ENCODE data around the gene BMPR1B.
"Not testable (repeated sequence)": the region's sequence is repeated elsewhere in the genome, so short reads cannot be mapped to it uniquely, and the experiment has no call there.

BMPR1B gene

GRCh38 chr4:94806376-94806775, 48.6 kb downstream of the BMPR1B start:
- H3K9me3 ChIP-seq (ENCODE audit: control insufficient read depth in 1 of 2, low read length in 2 of 2), result no peaks in the 10 kb centered on the region
- H3K4me1 ChIP-seq (ENCODE audit: control insufficient read depth in 1 of 2, insufficient read depth in 2 of 2, low read length in 2 of 2), result no peaks in the 10 kb centered on the region
- H3K27ac ChIP-seq (ENCODE audit: low read length), result no peak overlapping the region
- no peaks in the 10 kb centered on the region for H3K27me3 ChIP-seq (ENCODE audit: low read depth, low read length)
- no peaks in the 10 kb centered on the region for H3K36me3 ChIP-seq (ENCODE audit: control insufficient read depth in 1 of 2, insufficient read depth in 2 of 2, low read length in 2 of 2)
- no peak overlapping the region for H3K4me3 ChIP-seq (ENCODE audit: low read depth in 1 of 2, low read length in 2 of 2)

- no peaks in the 10 kb centered on the region for H3K4me1 ChIP-seq (ENCODE audit: control insufficient read depth in 1 of 2, insufficient read depth in 2 of 2, low read length in 2 of 2)
- no peaks in the 10 kb centered on the region for H3K9me3 ChIP-seq (ENCODE audit: control insufficient read depth in 1 of 2, low read length in 2 of 2)
- no peaks in the 10 kb centered on the region for H3K36me3 ChIP-seq (ENCODE audit: control insufficient read depth in 1 of 2, insufficient read depth in 2 of 2, low read length in 2 of 2)
- no peaks in the 10 kb centered on the region for H3K27me3 ChIP-seq (ENCODE audit: low read depth, low read length)
- no peak overlapping the region for H3K4me3 ChIP-seq (ENCODE audit: low read depth in 1 of 2, low read length in 2 of 2)
- no peak overlapping the region for H3K27ac ChIP-seq (ENCODE audit: low read length)
Measured at GRCh38 chr4:94811643-94812042, 53.9 kb downstream of the BMPR1B start.

GRCh38 chr4:94813221-94813620, 55.5 kb downstream of the BMPR1B start:
- no peaks in the 10 kb centered on the region for H3K27me3 ChIP-seq (ENCODE audit: low read depth, low read length)
- no peak overlapping the region for H3K4me3 ChIP-seq (ENCODE audit: low read depth in 1 of 2, low read length in 2 of 2)

GRCh38 chr4:94814237-94814636, 56.5 kb downstream of the BMPR1B start:
- no peak overlapping the region for H3K4me3 ChIP-seq (ENCODE audit: low read depth in 1 of 2, low read length in 2 of 2)
- H3K9me3 ChIP-seq (ENCODE audit: control insufficient read depth in 1 of 2, low read length in 2 of 2), result no peaks in the 10 kb centered on the region
- H3K27ac ChIP-seq (ENCODE audit: low read length), result no peak overlapping the region
- no peaks in the 10 kb centered on the region for H3K4me1 ChIP-seq (ENCODE audit: control insufficient read depth in 1 of 2, insufficient read depth in 2 of 2, low read length in 2 of 2)
- no peaks in the 10 kb centered on the region for H3K36me3 ChIP-seq (ENCODE audit: control insufficient read depth in 1 of 2, insufficient read depth in 2 of 2, low read length in 2 of 2)
- no peaks in the 10 kb centered on the region for H3K27me3 ChIP-seq (ENCODE audit: low read depth, low read length)

More at GRCh38 chr4:94813221-94813620, 55.5 kb downstream of the BMPR1B start:
- H3K27ac ChIP-seq (ENCODE audit: low read length), result no peak overlapping the region
- H3K9me3 ChIP-seq (ENCODE audit: control insufficient read depth in 1 of 2, low read length in 2 of 2), result no peaks in the 10 kb centered on the region
- no peaks in the 10 kb centered on the region for H3K4me1 ChIP-seq (ENCODE audit: control insufficient read depth in 1 of 2, insufficient read depth in 2 of 2, low read length in 2 of 2)
- H3K36me3 ChIP-seq (ENCODE audit: control insufficient read depth in 1 of 2, insufficient read depth in 2 of 2, low read length in 2 of 2), result no peaks in the 10 kb centered on the region

GRCh38 chr4:94819371-94820168, 61.8 kb downstream of the BMPR1B start:
- H3K27me3 ChIP-seq (ENCODE audit: low read depth, low read length), result no peaks in the 10 kb centered on the region
- no peaks in the 10 kb centered on the region for H3K9me3 ChIP-seq (ENCODE audit: control insufficient read depth in 1 of 2, low read length in 2 of 2)
- H3K27ac ChIP-seq (ENCODE audit: low read length), result no peak overlapping the region
- no peaks in the 10 kb centered on the region for H3K4me1 ChIP-seq (ENCODE audit: control insufficient read depth in 1 of 2, insufficient read depth in 2 of 2, low read length in 2 of 2)
- no peak overlapping the region for H3K4me3 ChIP-seq (ENCODE audit: low read depth in 1 of 2, low read length in 2 of 2)
- no peaks in the 10 kb centered on the region for H3K36me3 ChIP-seq (ENCODE audit: control insufficient read depth in 1 of 2, insufficient read depth in 2 of 2, low read length in 2 of 2)

GRCh38 chr4:94826206-94826605, 68.5 kb downstream of the BMPR1B start:
- Histone ChIP-seq H3K9me3 (ENCODE audit: control insufficient read depth in 1 of 2, low read length in 2 of 2) (no peaks in the 10 kb centered on the region), H3K27ac (ENCODE audit: low read length) (no peak overlapping the region), H3K4me1 (ENCODE audit: control insufficient read depth in 1 of 2, insufficient read depth in 2 of 2, low read length in 2 of 2) (no peaks in the 10 kb centered on the region), H3K36me3 (ENCODE audit: control insufficient read depth in 1 of 2, insufficient read depth in 2 of 2, low read length in 2 of 2) (no peaks in the 10 kb centered on the region), H3K27me3 (ENCODE audit: low read depth, low read length) (no peaks in the 10 kb centered on the region), H3K4me3 (ENCODE audit: low read depth in 1 of 2, low read length in 2 of 2) (no peak overlapping the region)

- no peak overlapping the region for H3K27ac ChIP-seq (ENCODE audit: low read length)
- H3K9me3 ChIP-seq (ENCODE audit: control insufficient read depth in 1 of 2, low read length in 2 of 2), result no peaks in the 10 kb centered on the region
- H3K4me1 ChIP-seq (ENCODE audit: control insufficient read depth in 1 of 2, insufficient read depth in 2 of 2, low read length in 2 of 2), result no peaks in the 10 kb centered on the region
- no peaks in the 10 kb centered on the region for H3K36me3 ChIP-seq (ENCODE audit: control insufficient read depth in 1 of 2, insufficient read depth in 2 of 2, low read length in 2 of 2)
- no peak overlapping the region for H3K4me3 ChIP-seq (ENCODE audit: low read depth in 1 of 2, low read length in 2 of 2)
- no peaks in the 10 kb centered on the region for H3K27me3 ChIP-seq (ENCODE audit: low read depth, low read length)
Measured at GRCh38 chr4:94827481-94828110, 69.8 kb downstream of the BMPR1B start.

GRCh38 chr4:94828882-94829281, 71.1 kb downstream of the BMPR1B start:
- H3K36me3 ChIP-seq (ENCODE audit: control insufficient read depth in 1 of 2, insufficient read depth in 2 of 2, low read length in 2 of 2), result no peaks in the 10 kb centered on the region
- no peaks in the 10 kb centered on the region for H3K27me3 ChIP-seq (ENCODE audit: low read depth, low read length)
- no peak overlapping the region for H3K4me3 ChIP-seq (ENCODE audit: low read depth in 1 of 2, low read length in 2 of 2)
- no peak overlapping the region for H3K27ac ChIP-seq (ENCODE audit: low read length)
- no peaks in the 10 kb centered on the region for H3K9me3 ChIP-seq (ENCODE audit: control insufficient read depth in 1 of 2, low read length in 2 of 2)
- no peaks in the 10 kb centered on the region for H3K4me1 ChIP-seq (ENCODE audit: control insufficient read depth in 1 of 2, insufficient read depth in 2 of 2, low read length in 2 of 2)

GRCh38 chr4:94831607-94832006, 73.9 kb downstream of the BMPR1B start:
- no peaks in the 10 kb centered on the region for H3K4me1 ChIP-seq (ENCODE audit: control insufficient read depth in 1 of 2, insufficient read depth in 2 of 2, low read length in 2 of 2)
- no peak overlapping the region for H3K27ac ChIP-seq (ENCODE audit: low read length)
- H3K27me3 ChIP-seq (ENCODE audit: low read depth, low read length), result no peaks in the 10 kb centered on the region
- H3K4me3 ChIP-seq (ENCODE audit: low read depth in 1 of 2, low read length in 2 of 2), result no peak overlapping the region
- H3K36me3 ChIP-seq (ENCODE audit: control insufficient read depth in 1 of 2, insufficient read depth in 2 of 2, low read length in 2 of 2), result no peaks in the 10 kb centered on the region
- H3K9me3 ChIP-seq (ENCODE audit: control insufficient read depth in 1 of 2, low read length in 2 of 2), result no peaks in the 10 kb centered on the region

- not testable (repeated sequence) for H3K4me1 ChIP-seq (ENCODE audit: control insufficient read depth in 1 of 2, insufficient read depth in 2 of 2, low read length in 2 of 2); H3K27ac ChIP-seq (ENCODE audit: low read length); H3K9me3 ChIP-seq (ENCODE audit: control insufficient read depth in 1 of 2, low read length in 2 of 2); H3K36me3 ChIP-seq (ENCODE audit: control insufficient read depth in 1 of 2, insufficient read depth in 2 of 2, low read length in 2 of 2); H3K4me3 ChIP-seq (ENCODE audit: low read depth in 1 of 2, low read length in 2 of 2); H3K27me3 ChIP-seq (ENCODE audit: low read depth, low read length)
Measured at GRCh38 chr4:94832329-94832728, 74.6 kb downstream of the BMPR1B start.

- Histone ChIP-seq H3K27me3 (ENCODE audit: low read depth, low read length) (no peaks in the 10 kb centered on the region), H3K9me3 (ENCODE audit: control insufficient read depth in 1 of 2, low read length in 2 of 2) (no peaks in the 10 kb centered on the region), H3K4me1 (ENCODE audit: control insufficient read depth in 1 of 2, insufficient read depth in 2 of 2, low read length in 2 of 2) (no peaks in the 10 kb centered on the region), H3K4me3 (ENCODE audit: low read depth in 1 of 2, low read length in 2 of 2) (no peak overlapping the region), H3K27ac (ENCODE audit: low read length) (no peak overlapping the region), H3K36me3 (ENCODE audit: control insufficient read depth in 1 of 2, insufficient read depth in 2 of 2, low read length in 2 of 2) (no peaks in the 10 kb centered on the region)
Measured at GRCh38 chr4:94833394-94833793, 75.6 kb downstream of the BMPR1B start.

GRCh38 chr4:94834501-94834900, 76.7 kb downstream of the BMPR1B start:
- H3K4me1 ChIP-seq (ENCODE audit: control insufficient read depth in 1 of 2, insufficient read depth in 2 of 2, low read length in 2 of 2), result no peaks in the 10 kb centered on the region
- no peaks in the 10 kb centered on the region for H3K9me3 ChIP-seq (ENCODE audit: control insufficient read depth in 1 of 2, low read length in 2 of 2)
- no peak overlapping the region for H3K27ac ChIP-seq (ENCODE audit: low read length)
- H3K4me3 ChIP-seq (ENCODE audit: low read depth in 1 of 2, low read length in 2 of 2), result no peak overlapping the region
- no peaks in the 10 kb centered on the region for H3K27me3 ChIP-seq (ENCODE audit: low read depth, low read length)
- no peaks in the 10 kb centered on the region for H3K36me3 ChIP-seq (ENCODE audit: control insufficient read depth in 1 of 2, insufficient read depth in 2 of 2, low read length in 2 of 2)
